Body of pancreas (tissue), 4 donors: Measurements from ENCODE around the gene SPHK2. TPM values are rescaled to one million over a fixed set of nuclear protein-coding genes. Genes with fewer than 3 reads are reported as not detected.
"Not testable (repeated sequence)": the region's sequence is repeated elsewhere in the genome, so short reads cannot be mapped to it uniquely, and the experiment has no call there.

ENCODE experiments used
- ATAC-seq: fragments of 150-250 bp; one replicate; pipeline ENCODE4 v1.9.1; 2016
- DNase-seq, 4 donors: peaks; one replicate each; pipeline ENCODE4 v3.0.0-alpha.2; 2019
- H3K27ac ChIP-seq, 4 donors: fragments of 200-600 bp; sonication (generic); 1 replicate in 3 of 4; 2 replicates in 1 of 4; pipeline versions ENCODE4 v1.5.1 to v1.6.1; 2016 to 2019; ENCODE audit warnings: mild to moderate bottlenecking in 1 of 4, mixed read lengths in 1 of 4, moderate library complexity in 1 of 4
- H3K27me3 ChIP-seq, 2 donors: fragments of 200-600 bp; sonication (generic); one replicate each; pipeline ENCODE4 v1.6.0; 2016; ENCODE audit warnings: mild to moderate bottlenecking in 1 of 2
- H3K36me3 ChIP-seq, 2 donors: fragments of 200-600 bp; sonication (generic); replicated peaks in 1 of 2; 2 replicates each; pipeline ENCODE4 v1.5.1; 2016; ENCODE audit warnings: low read depth in 2 of 2; ENCODE audit not compliant: insufficient read depth in 1 of 2
- H3K4me1 ChIP-seq: fragments of 200-600 bp; sonication (generic); one replicate; pipeline ENCODE4 v1.6.0; 2016
- H3K4me3 ChIP-seq, 2 donors: fragments of 200-600 bp; sonication (generic); 1 replicate in 1 of 2; 2 replicates in 1 of 2; pipeline ENCODE4 v1.5.1; 2016 to 2019
- H3K9me3 ChIP-seq, 3 donors: fragments of 200-600 bp; sonication (generic); 1 replicate in 2 of 3; 2 replicates in 1 of 3; pipeline ENCODE4 v1.5.1; 2016
- POLR2A ChIP-seq, 3 donors: fragments of 450-650 bp; IDR thresholded peaks; one replicate each; pipeline ENCODE4 v1.6.1; 2016; ENCODE audit warnings: antibody characterized with exemption in 3 of 3, mild to moderate bottlenecking in 2 of 3
- WGBS, 2 donors: methylation state at CpG; one replicate each; pipeline ENCODE4 v1.1.5; 2017; 5-methylcytosine and 5-hydroxymethylcytosine counted together
- intact Hi-C: fragments of 100-400 bp; cut with DNase I; formaldehyde crosslinking; loops from one replicate; pipeline ENCODE4 v1.15.1; 2023
- total RNA-seq, 2 donors: library from RNA; depleted of rRNA; stranded (reverse); fragments of >200 nt; gene quantifications; one replicate each; pipeline ENCODE4 v1.1.0, GENCODE V29; 2016
- TF ChIP-seq, protein P1 (sequence below), 7 experiments: fragments of 450-650 bp in 4 of 7; fragments of 200-600 bp in 3 of 7; sonication (generic) in 3 of 7; IDR thresholded peaks; one replicate each; pipeline ENCODE4 v1.5.1; 2016 to 2019; ENCODE audit warnings: antibody characterized with exemption in 7 of 7

The SPHK2 gene
- total RNA-seq, 2 donors from 2014 or later: 8.3 to 37.6 TPM

DNA sequence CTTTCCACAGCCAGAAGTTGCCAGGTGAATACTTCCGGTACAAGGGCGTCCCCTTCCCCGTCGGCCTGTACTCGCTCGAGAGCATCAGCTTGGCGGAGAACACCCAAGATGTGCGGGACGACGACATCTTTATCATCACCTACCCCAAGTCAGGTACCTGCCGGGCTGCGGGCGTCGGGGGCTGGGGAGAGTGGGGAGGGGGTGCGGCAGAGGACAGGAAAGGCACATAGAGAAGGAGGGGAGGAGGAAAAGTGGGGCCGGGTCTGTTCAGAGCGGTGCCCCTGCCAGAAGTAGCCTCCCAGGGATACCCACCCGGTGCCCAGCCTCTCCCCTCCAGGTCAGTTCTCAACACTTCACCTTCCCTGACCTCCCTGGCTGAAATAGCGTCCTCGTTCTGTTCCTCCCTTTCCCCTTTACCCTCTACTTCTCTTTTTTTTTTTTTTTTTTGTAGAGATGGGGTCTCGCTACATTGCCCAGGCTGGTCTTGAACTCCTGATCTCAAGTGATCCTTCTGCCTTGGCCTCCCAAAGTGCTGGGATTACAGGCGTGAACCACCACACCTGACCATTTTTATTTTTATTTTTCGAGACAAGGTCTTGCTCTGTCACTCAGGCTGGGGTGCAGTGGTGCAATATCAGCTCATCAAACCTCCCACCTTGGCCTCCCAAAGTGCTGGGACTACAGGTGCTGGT lies 43.2 kb upstream of the SPHK2 start:
- H3K27me3 ChIP-seq: no peaks in the 10 kb centered on the region
- intact Hi-C loops: no loop called here
- ATAC-seq (no peak), DNase-seq (no peak)
- 76 to 84% methylated on average over 16 to 23 of the region's 23 CpGs for WGBS, 2 donors
- no peaks in the 10 kb centered on the region for H3K4me1 ChIP-seq
- TF ChIP-seq, protein P1, sequence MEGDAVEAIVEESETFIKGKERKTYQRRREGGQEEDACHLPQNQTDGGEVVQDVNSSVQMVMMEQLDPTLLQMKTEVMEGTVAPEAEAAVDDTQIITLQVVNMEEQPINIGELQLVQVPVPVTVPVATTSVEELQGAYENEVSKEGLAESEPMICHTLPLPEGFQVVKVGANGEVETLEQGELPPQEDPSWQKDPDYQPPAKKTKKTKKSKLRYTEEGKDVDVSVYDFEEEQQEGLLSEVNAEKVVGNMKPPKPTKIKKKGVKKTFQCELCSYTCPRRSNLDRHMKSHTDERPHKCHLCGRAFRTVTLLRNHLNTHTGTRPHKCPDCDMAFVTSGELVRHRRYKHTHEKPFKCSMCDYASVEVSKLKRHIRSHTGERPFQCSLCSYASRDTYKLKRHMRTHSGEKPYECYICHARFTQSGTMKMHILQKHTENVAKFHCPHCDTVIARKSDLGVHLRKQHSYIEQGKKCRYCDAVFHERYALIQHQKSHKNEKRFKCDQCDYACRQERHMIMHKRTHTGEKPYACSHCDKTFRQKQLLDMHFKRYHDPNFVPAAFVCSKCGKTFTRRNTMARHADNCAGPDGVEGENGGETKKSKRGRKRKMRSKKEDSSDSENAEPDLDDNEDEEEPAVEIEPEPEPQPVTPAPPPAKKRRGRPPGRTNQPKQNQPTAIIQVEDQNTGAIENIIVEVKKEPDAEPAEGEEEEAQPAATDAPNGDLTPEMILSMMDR (IDR thresholded peaks at IDR 0.05): no peak
- no peak for TF ChIP-seq POLR2A (IDR thresholded peaks at IDR 0.05)
- H3K36me3 ChIP-seq: no peaks in the 10 kb centered on the region
- H3K9me3 ChIP-seq: no peaks in the 10 kb centered on the region
- no peak overlapping the region for H3K4me3 ChIP-seq
- no peak overlapping the region for H3K27ac ChIP-seq

DNA sequence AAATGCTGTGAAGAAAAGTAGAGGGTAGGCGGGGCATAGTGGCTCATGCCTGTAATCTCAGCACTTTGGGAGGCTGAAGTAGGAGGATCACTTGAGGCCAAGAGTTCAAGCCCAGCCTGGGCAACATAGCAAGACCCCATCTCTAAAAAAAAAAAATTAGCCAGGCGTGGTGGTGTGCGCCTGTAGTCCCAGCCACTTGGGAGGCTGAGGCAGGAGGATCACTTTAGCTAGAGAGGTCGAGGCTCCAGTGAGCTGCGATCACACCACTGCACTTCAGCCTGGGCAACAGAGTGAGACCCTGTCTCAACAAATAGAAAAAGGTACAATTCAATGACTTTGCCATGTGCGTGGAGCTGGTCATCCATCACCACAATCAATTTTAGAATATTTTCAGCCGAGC lies 41.4 kb upstream of the SPHK2 start:
- H3K36me3 ChIP-seq, H3K4me1 ChIP-seq, H3K9me3 ChIP-seq, intact Hi-C loops, H3K27me3 ChIP-seq, H3K27ac ChIP-seq, H3K4me3 ChIP-seq, DNase-seq, ATAC-seq: not testable (repeated sequence)
- WGBS, 2 donors: 84 to 86% methylated on average over 7 of the region's 7 CpGs

DNA sequence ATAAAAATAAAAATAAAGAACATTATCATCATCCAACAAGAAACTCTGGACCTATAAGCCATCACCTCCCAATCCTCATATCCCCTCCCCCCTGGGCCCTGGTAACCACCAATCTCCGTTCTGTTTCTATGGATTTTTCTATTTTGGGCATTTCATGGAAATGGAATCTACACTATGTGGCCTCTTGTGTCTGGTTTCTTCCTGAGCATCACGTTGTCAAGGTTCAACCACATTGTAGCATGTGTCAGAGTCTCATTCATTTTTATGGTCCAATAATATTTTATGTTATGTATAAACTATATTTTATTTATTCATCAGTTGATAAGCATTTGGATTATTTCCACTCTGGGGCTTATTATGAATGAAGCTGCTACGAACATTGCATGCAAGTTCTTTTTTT lies 40.4 kb upstream of the SPHK2 start:
- Histone ChIP-seq H3K4me1 (peaks cover 2% of the 10 kb centered on the region), H3K4me3 (no peak overlapping the region), H3K27me3 (no peaks in the 10 kb centered on the region), H3K27ac (no peak overlapping the region), H3K36me3 (no peaks in the 10 kb centered on the region), H3K9me3 (no peaks in the 10 kb centered on the region)
- no peak for TF ChIP-seq POLR2A (IDR thresholded peaks at IDR 0.05)
- TF ChIP-seq, protein P1 (IDR thresholded peaks at IDR 0.05): no peak
- DNase-seq: no peak
- WGBS, 2 donors: 40 to 51% methylated on average over 3 of the region's 3 CpGs
- intact Hi-C loops: no loop called here
- ATAC-seq: no peak

DNA sequence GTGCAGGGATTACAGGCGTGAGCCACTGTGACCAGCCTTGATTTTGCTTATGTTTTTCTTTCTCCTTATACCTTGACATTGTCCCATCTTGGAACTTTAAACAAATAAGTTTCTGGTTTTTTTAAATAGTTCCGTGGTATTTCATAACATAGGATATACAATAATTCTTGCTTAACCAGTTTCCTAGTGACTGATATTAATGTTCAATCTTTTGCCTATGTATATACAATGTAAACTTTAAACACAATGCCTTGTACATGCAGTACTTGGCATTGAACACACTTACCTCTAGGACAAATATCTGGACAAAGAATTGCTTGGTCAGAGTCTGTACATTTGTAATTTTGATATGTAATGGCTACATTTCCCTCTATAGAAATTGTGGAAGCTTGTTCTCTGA lies 37.1 kb upstream of the SPHK2 start:
- Histone ChIP-seq H3K4me1 (peaks cover 6% of the 10 kb centered on the region), H3K27ac (no peak overlapping the region), H3K4me3 (no peak overlapping the region), H3K9me3 (no peaks in the 10 kb centered on the region), H3K36me3 (no peaks in the 10 kb centered on the region), H3K27me3 (no peaks in the 10 kb centered on the region)
- ATAC-seq (no peak), DNase-seq (no peak)
- 55 to 57% methylated on average over 2 of the region's 2 CpGs for WGBS, 2 donors
- intact Hi-C loops: loop anchor here (5.0 kb wide), 1 partner anchor 90 kb away; no protein-coding TSS in a partner anchor
- TF ChIP-seq POLR2A (IDR thresholded peaks at IDR 0.05): no peak
- TF ChIP-seq, protein P1 (IDR thresholded peaks at IDR 0.05): no peak

DNA sequence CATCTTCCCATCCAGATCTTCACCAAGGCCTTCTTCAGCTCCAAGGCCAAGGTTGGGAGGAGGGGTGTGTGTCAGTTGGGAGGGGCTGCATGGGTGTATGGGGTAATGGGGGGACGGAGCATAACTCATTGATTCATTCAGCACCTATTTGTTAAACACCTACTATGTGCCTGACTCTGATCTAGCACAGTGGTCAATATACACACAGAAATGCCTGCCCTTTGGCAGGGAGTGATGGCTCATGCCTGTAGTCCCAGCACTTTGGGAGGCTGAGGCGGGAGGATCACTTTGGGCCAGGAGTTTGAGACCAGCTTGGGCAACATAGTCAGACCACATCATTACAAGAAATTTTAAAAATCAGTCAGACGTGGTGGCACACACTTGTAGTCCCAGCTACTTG lies 31.9 kb upstream of the SPHK2 start:
- Histone ChIP-seq H3K36me3 (no peaks in the 10 kb centered on the region), H3K27me3 (no peaks in the 10 kb centered on the region), H3K4me1 (peaks cover 14% of the 10 kb centered on the region), H3K9me3 (no peaks in the 10 kb centered on the region), H3K27ac (no peak overlapping the region), H3K4me3 (no peak overlapping the region)
- TF ChIP-seq, protein P1 (IDR thresholded peaks at IDR 0.05): no peak
- no peak for TF ChIP-seq POLR2A (IDR thresholded peaks at IDR 0.05)
- WGBS, 2 donors: 54 to 86% methylated on average over 2 to 3 of the region's 3 CpGs
- ATAC-seq: no peak
- intact Hi-C loops: no loop called here
- no peak for DNase-seq
